ENCODE results near the gene B4GALT1.
A peak's percentile ranks its signal among the peaks of the same experiment; 100 is the strongest.

B4GALT1 gene

GRCh38 chr9:33123407-33124031 lies 43.6 kb downstream of the B4GALT1 start:
- no peak for DNase-seq

- no peak for DNase-seq
Measured at GRCh38 chr9:33120620-33121019, 46.5 kb downstream of the B4GALT1 start.

- peak; percentile 55 for DNase-seq
Measured at GRCh38 chr9:33117796-33118195, 49.3 kb downstream of the B4GALT1 start.

GRCh38 chr9:33117306-33117705 lies 49.8 kb downstream of the B4GALT1 start:
- DNase-seq = peak; percentile 28

GRCh38 chr9:33116860-33117259 lies 50.3 kb downstream of the B4GALT1 start:
- peak; percentile 30 for DNase-seq

GRCh38 chr9:33114746-33115145 lies 52.4 kb downstream of the B4GALT1 start:
- no peak for DNase-seq

GRCh38 chr9:33113799-33114547 lies 53.2 kb downstream of the B4GALT1 start:
- DNase-seq = no peak

GRCh38 chr9:33112094-33112493 lies 55.0 kb downstream of the B4GALT1 start:
- no peak for DNase-seq

- no peak for DNase-seq
Measured at GRCh38 chr9:33111631-33112030, 55.5 kb downstream of the B4GALT1 start.

GRCh38 chr9:33110686-33111085 lies 56.5 kb downstream of the B4GALT1 start:
- DNase-seq = no peak

- no peak for DNase-seq
Measured at GRCh38 chr9:33109850-33110595, 57.1 kb downstream of the B4GALT1 start.

GRCh38 chr9:33109097-33109496 lies 58.0 kb downstream of the B4GALT1 start:
- no peak for DNase-seq

- DNase-seq = no peak
Measured at GRCh38 chr9:33108472-33108871, 58.7 kb downstream of the B4GALT1 start.

- DNase-seq = no peak
Measured at GRCh38 chr9:33107762-33108161, 59.4 kb downstream of the B4GALT1 start.

GRCh38 chr9:33106827-33107621 lies 60.1 kb downstream of the B4GALT1 start:
- DNase-seq = no peak

GRCh38 chr9:33106372-33106771 lies 60.8 kb downstream of the B4GALT1 start:
- DNase-seq = no peak

- no peak for DNase-seq
Measured at GRCh38 chr9:33105959-33106358, 61.2 kb downstream of the B4GALT1 start.

GRCh38 chr9:33105504-33105903 lies 61.6 kb downstream of the B4GALT1 start:
- no peak for DNase-seq

- DNase-seq = no peak
Measured at GRCh38 chr9:33104401-33104800, 62.7 kb downstream of the B4GALT1 start.

- DNase-seq = no peak
Measured at GRCh38 chr9:33103501-33104281, 63.4 kb downstream of the B4GALT1 start.

GRCh38 chr9:33102551-33103210 lies 64.5 kb downstream of the B4GALT1 start:
- no peak for DNase-seq

All from inflammatory macrophage treated with lipopolysaccharide for 4 hours (primary cell).